Measurements from ENCODE around the gene STRBP. TPM values are rescaled to one million over a fixed set of nuclear protein-coding genes. Genes with fewer than 3 reads are reported as not detected.

STRBP gene
- total RNA-seq, 1 experiment from 2014 or later: 39.9 TPM

- Histone ChIP-seq H3K4me3 (no peak overlapping the region), H3K9me2 (ENCODE audit: insufficient read depth) (no peaks in the 10 kb centered on the region), H3K4me1 (replicated peaks; ENCODE audit: insufficient read depth) (no peaks in the 10 kb centered on the region), H3F3A (ENCODE audit: insufficient read depth, low read depth) (no peaks in the 10 kb centered on the region), H3K27ac (no peak overlapping the region), H4K20me1 (ENCODE audit: insufficient read depth) (no peaks in the 10 kb centered on the region; the same call in 1 of the 2 replicates), H3K79me2 (ENCODE audit: low read depth) (no peaks in the 10 kb centered on the region), H2AFZ (no peak overlapping the region), H3K4me2 (no peak overlapping the region), H3K27me3 (ENCODE audit: insufficient read depth, low read depth) (no peaks in the 10 kb centered on the region), H3K9me3 (ENCODE audit: insufficient read depth, low read depth) (no peaks in the 10 kb centered on the region), H3K36me3 (ENCODE audit: low read depth) (peaks cover 6% of the 10 kb centered on the region; the same call in 1 of the 2 replicates)
- TF ChIP-seq CTCF (conservative IDR thresholded peaks at IDR 0.05) (no peak), EZH2 (IDR thresholded peaks at IDR 0.05; ENCODE audit: low read depth) (no peak)
- CTCF ChIA-PET: no interaction called here
- POLR2A ChIA-PET (ENCODE audit: unreplicated experiment): no interaction called here
- no TSS peak for BruUV-seq (replicated peaks)
- DNase-seq: no peak
- intact Hi-C loops (cut with micrococcal nuclease; ENCODE audit: unreplicated experiment): no loop called here
Observed at GRCh38 chr9:123084256-123084655, 184.1 kb downstream of the STRBP start.

- no TSS peak for BruUV-seq (replicated peaks)
- Histone ChIP-seq H3K36me3 (ENCODE audit: low read depth) (peaks cover 6% of the 10 kb centered on the region; the same call in 1 of the 2 replicates), H3K4me2 (no peak overlapping the region), H3K9me2 (ENCODE audit: insufficient read depth) (no peaks in the 10 kb centered on the region), H3F3A (ENCODE audit: insufficient read depth, low read depth) (no peaks in the 10 kb centered on the region), H3K4me1 (replicated peaks; ENCODE audit: insufficient read depth) (no peaks in the 10 kb centered on the region), H4K20me1 (ENCODE audit: insufficient read depth) (peaks cover 2% of the 10 kb centered on the region; the same call in 1 of the 2 replicates), H2AFZ (no peak overlapping the region), H3K27ac (no peak overlapping the region), H3K27me3 (ENCODE audit: insufficient read depth, low read depth) (no peaks in the 10 kb centered on the region), H3K4me3 (no peak overlapping the region), H3K9me3 (ENCODE audit: insufficient read depth, low read depth) (no peaks in the 10 kb centered on the region), H3K79me2 (ENCODE audit: low read depth) (no peaks in the 10 kb centered on the region)
- intact Hi-C loops (cut with micrococcal nuclease; ENCODE audit: unreplicated experiment): no loop called here
- no peak for DNase-seq
- TF ChIP-seq EZH2 (IDR thresholded peaks at IDR 0.05; ENCODE audit: low read depth) (no peak), CTCF (conservative IDR thresholded peaks at IDR 0.05) (no peak)
- POLR2A ChIA-PET (ENCODE audit: unreplicated experiment): no interaction called here
- CTCF ChIA-PET: no interaction called here
Observed at GRCh38 chr9:123083680-123084079, 184.7 kb downstream of the STRBP start.

GRCh38 chr9:123081824-123082223 is 186.6 kb downstream of the STRBP start:
- Histone ChIP-seq H3K9me2 (ENCODE audit: insufficient read depth) (no peaks in the 10 kb centered on the region), H3K27me3 (ENCODE audit: insufficient read depth, low read depth) (no peaks in the 10 kb centered on the region), H3K79me2 (ENCODE audit: low read depth) (no peaks in the 10 kb centered on the region), H2AFZ (no peak overlapping the region), H3K4me3 (no peak overlapping the region), H4K20me1 (ENCODE audit: insufficient read depth) (peaks cover 4% of the 10 kb centered on the region; the same call in 1 of the 2 replicates), H3F3A (ENCODE audit: insufficient read depth, low read depth) (no peaks in the 10 kb centered on the region), H3K27ac (no peak overlapping the region), H3K9me3 (ENCODE audit: insufficient read depth, low read depth) (no peaks in the 10 kb centered on the region), H3K36me3 (ENCODE audit: low read depth) (peaks cover 8% of the 10 kb centered on the region; the same call in 1 of the 2 replicates), H3K4me2 (no peak overlapping the region), H3K4me1 (replicated peaks; ENCODE audit: insufficient read depth) (no peaks in the 10 kb centered on the region)
- no TSS peak for BruUV-seq (replicated peaks)
- no peak for DNase-seq
- TF ChIP-seq CTCF (conservative IDR thresholded peaks at IDR 0.05) (peak; percentile 74), EZH2 (IDR thresholded peaks at IDR 0.05; ENCODE audit: low read depth) (no peak)
- CTCF ChIA-PET: interaction anchor here (0.7 kb wide), 1 partner anchor 288 kb away, joined by 4 read pairs; no protein-coding TSS in a partner anchor
- intact Hi-C loops (cut with micrococcal nuclease; ENCODE audit: unreplicated experiment): loop anchor here (1.0 kb wide), 1 partner anchor 268 kb away; no protein-coding TSS in a partner anchor
- POLR2A ChIA-PET (ENCODE audit: unreplicated experiment): no interaction called here

All from PC-9 (cell line).